HT-29 (cell line): ENCODE results near the gene DLX1. TPM values are rescaled to one million over a fixed set of nuclear protein-coding genes. Genes with fewer than 3 reads are reported as not detected.

Experiments
- DNase-seq: peaks from one replicate; pipeline ENCODE4 v3.0.0-alpha.2; 2015; ENCODE audit warnings: low spot score
- total RNA-seq: library from RNA; depleted of rRNA; stranded (reverse); fragments of >200 nt; shearing (Covaris generic); gene quantifications from 2 replicates; pipeline ENCODE4 v1.2.3, GENCODE V29; 2014

The DLX1 gene
- total RNA-seq, 1 experiment from 2014 or later: 0.18 TPM

GRCh38 chr2:172086241-172087206, 1.2 kb downstream of the DLX1 start:
- peak; percentile 48 for DNase-seq

GRCh38 chr2:172087207-172087779, 2.0 kb downstream of the DLX1 start:
- no peak for DNase-seq

GRCh38 chr2:172087780-172088244, 2.5 kb downstream of the DLX1 start:
- no peak for DNase-seq

- DNase-seq: no peak
Observed at GRCh38 chr2:172088245-172089004, 3.1 kb downstream of the DLX1 start.

- DNase-seq: no peak
Observed at GRCh38 chr2:172089005-172089504, 3.7 kb downstream of the DLX1 start.

- DNase-seq: no peak
Observed at GRCh38 chr2:172089633-172090032, 4.3 kb downstream of the DLX1 start.

- no peak for DNase-seq
Observed at GRCh38 chr2:172090044-172090961, 5.0 kb downstream of the DLX1 start.

GRCh38 chr2:172091000-172091641, 5.8 kb downstream of the DLX1 start:
- DNase-seq: no peak

- no peak for DNase-seq
Observed at GRCh38 chr2:172091761-172092566, 6.7 kb downstream of the DLX1 start.

GRCh38 chr2:172092716-172093415, 7.6 kb downstream of the DLX1 start:
- no peak for DNase-seq

- no peak for DNase-seq
Observed at GRCh38 chr2:172093416-172094293, 8.3 kb downstream of the DLX1 start.

GRCh38 chr2:172094294-172095145, 9.2 kb downstream of the DLX1 start:
- DNase-seq: no peak

GRCh38 chr2:172095146-172095904, 10.0 kb downstream of the DLX1 start:
- DNase-seq: peak; percentile 69

GRCh38 chr2:172095905-172096625, 10.8 kb downstream of the DLX1 start:
- no peak for DNase-seq
